SIG-M5 treated with dmso at 0.1 percent for 504 hours (cell line): Measurements from ENCODE around the gene CRLF1.
A peak's percentile ranks its signal among the peaks of the same experiment; 100 is the strongest.

ENCODE experiments used
- DNase-seq: peaks from one replicate; lab custom pipeline; 2025; ENCODE audit not compliant: unreplicated experiment; lab: John Stamatoyannopoulos, UW

CRLF1 gene, protein sequence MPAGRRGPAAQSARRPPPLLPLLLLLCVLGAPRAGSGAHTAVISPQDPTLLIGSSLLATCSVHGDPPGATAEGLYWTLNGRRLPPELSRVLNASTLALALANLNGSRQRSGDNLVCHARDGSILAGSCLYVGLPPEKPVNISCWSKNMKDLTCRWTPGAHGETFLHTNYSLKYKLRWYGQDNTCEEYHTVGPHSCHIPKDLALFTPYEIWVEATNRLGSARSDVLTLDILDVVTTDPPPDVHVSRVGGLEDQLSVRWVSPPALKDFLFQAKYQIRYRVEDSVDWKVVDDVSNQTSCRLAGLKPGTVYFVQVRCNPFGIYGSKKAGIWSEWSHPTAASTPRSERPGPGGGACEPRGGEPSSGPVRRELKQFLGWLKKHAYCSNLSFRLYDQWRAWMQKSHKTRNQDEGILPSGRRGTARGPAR

DNA sequence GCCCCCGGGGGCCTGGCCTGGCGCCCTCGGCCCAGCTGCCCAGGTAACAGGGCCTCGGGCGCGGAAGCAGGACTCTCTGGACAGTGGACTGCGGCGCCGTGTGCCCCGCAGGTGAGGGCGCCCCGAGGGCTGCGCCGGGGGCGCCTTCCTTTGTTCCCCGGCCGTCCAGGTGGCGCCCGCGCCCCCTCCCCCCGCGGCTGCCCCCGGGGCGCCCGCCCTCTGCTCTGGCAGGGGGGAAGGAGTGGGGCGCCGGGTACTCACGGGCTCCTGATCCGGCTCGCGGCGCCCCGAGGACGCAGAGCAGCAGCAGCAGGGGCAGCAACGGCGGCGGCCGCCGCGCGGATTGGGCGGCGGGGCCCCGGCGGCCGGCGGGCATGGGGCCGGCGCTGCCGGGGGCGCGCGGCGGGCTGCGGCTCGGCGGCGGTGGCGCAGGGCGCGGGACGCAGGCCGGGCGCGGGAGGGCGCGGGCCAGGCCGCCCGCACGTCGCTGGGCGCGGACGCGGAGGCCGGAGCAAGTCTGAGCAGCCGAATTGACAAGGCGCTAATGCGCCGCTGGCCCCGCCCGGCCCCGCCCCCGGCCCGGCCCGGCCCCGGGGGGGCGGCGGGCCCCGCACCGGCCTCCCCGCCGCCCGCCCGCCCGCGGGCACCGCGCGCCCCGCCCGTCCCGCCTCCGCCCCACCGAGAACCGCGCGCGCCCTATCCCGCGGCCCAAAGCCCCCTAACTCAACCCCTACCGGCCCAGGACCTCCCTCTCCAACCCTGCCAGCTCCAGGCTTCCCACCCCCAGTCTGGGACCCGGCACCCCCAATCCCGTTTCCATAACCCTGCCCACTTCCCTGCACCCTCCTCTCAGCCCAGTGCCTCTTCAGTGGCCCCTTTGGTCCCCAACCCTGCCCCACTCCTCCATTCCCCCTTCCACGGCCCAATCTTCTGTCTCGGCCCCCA, at the start of gene CRLF1:
TSS of gene CRLF1 (minus strand) at position 519 of the 945 bp plus-strand sequence. CDS start at position 376, 143 bp downstream.
- no peak for DNase-seq

DNA sequence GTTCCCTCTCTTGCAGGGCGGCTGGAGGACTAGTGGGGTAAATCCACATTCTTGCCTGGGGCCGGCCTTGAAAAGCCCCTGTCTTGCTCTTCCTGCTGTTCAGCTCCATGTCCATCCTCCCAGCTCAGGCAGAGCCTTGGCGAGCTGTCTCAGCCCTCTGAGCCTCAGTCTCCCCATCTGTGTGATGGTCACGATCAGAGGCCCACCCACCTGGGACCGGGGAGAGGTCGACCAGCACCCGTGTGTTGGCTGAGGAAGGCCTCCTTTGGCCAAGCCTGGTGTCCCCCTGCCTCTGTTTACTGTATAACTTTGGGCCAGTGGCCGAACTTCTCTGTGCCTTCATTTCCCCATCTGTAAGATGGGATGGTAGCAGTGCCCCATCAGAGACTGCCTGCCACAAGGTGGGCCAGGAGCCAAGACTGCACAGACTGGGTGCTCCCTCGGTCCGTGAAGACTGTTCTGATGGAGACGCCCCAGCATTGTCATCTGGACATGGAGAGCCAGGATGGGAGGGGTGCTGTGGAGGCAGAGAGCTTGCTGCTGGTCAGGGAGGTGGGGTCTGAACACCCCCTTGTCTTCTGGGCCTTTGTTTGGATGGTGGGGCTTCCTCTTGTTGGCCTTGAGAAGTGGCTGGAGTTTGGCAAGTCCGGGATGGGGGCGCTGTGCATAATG, 48.7 kb upstream of the CRLF1 start:
- DNase-seq, result no peak

DNA sequence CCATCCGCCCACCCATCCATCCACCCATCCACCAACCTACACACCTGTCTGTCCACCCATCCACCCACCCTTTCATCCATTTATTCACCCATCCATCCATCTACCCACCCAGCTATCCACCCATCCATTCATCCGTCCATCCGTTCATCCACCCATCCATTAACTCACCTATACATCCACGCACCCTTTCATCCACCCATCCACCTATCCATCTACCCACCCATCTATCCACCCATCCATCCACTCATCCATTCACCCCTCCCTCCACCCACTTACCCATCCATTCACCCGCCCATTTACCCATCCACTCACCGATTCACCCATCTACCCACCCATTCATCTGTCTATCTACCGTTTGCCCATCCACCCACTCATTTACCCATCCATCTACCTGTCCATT, 47.9 kb upstream of the CRLF1 start:
- no peak for DNase-seq

GRCh38 chr19:18653853-18654252, 47.3 kb upstream of the CRLF1 start:
- DNase-seq, result no peak

GRCh38 chr19:18651733-18652132, 45.1 kb upstream of the CRLF1 start:
- no peak for DNase-seq

GRCh38 chr19:18651300-18651699, 44.7 kb upstream of the CRLF1 start:
- no peak for DNase-seq

GRCh38 chr19:18650468-18651041, 44.0 kb upstream of the CRLF1 start:
- no peak for DNase-seq

- no peak for DNase-seq
Measured at GRCh38 chr19:18650021-18650390, 43.4 kb upstream of the CRLF1 start.

GRCh38 chr19:18649371-18650020, 42.9 kb upstream of the CRLF1 start:
- DNase-seq, result no peak

GRCh38 chr19:18648973-18649315, 42.3 kb upstream of the CRLF1 start:
- DNase-seq, result no peak

DNA sequence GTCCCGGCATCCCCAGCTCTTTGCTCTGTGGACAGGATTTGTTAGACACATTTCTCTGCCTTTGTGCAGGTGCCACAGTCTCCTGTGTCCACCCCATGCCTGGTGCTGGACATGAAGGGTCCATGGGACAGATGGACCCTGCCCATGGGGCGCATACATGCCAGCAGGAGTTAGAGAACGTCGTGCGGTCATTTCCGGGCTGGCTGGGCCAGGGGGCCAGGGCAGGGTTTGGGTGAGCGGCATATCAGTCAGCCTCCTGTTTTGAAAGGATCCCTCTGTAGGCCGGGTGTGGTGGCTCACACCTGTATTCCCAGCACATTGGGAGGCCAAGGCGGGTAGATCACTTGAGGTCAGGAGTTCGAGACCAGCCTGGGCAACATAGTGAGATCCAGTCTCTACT, 41.2 kb upstream of the CRLF1 start:
- no peak for DNase-seq

DNA sequence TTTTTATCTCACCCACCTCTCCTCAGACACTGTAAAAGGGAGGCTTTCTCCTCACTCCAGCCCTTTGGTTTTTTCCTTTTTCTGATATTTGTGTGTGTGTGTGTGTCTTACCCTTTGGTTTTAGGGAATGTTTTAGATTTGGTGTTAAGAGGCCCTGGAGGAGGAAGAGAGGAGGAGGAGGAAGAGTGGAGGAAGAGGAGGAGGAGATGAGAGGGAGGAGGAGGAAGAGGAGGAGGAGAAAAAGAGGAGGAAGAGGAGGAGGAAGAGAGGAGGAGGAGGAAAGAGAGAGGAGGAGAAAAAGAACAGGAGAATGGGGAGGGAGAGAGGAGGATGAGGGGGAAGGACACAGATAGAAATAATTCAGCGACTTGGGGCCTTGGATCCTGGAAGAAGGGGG, 40.8 kb upstream of the CRLF1 start:
- DNase-seq, result no peak

DNA sequence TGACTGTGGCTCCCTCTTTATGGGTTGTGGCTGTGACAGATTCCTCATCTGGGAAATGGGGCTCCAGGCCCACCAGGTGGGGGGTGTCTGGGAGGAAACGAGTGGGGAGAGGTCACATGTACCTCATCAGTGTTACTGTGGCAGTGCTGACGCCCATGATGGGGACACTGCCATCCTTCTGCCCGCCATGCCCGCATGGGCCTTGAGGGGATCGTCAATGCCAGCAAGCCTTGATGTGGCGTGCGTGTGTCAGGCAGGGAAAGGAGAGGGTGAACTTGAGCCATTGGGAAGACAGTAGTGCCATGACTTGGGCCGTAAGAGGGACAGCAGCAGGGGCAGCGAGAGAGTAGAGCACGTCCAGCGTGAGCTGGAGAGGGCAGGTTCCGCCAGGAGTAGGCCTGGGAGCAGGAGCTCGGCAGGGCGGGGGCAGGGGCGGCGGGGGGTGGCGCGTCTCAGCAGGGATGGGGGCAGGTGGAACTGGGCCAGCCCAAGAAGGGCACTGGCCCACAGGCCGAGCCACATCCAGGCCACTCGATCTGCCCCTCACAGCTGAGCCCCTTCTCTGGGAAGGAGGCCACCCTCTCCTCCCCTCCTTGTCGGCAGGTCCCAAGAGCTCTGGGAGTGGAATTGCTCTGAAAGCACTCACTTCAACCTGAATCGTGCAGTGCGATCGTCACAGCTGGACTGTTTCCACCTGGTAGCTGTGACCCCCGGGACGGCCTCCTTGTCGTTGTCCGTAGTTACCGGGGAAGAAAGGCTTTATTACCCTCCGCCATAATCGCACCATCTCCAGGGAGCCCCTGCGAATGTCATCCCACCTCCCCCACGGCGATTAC, 40.2 kb upstream of the CRLF1 start:
- no peak for DNase-seq

- DNase-seq, result no peak
Measured at GRCh38 chr19:18645035-18645511, 38.5 kb upstream of the CRLF1 start.

DNA sequence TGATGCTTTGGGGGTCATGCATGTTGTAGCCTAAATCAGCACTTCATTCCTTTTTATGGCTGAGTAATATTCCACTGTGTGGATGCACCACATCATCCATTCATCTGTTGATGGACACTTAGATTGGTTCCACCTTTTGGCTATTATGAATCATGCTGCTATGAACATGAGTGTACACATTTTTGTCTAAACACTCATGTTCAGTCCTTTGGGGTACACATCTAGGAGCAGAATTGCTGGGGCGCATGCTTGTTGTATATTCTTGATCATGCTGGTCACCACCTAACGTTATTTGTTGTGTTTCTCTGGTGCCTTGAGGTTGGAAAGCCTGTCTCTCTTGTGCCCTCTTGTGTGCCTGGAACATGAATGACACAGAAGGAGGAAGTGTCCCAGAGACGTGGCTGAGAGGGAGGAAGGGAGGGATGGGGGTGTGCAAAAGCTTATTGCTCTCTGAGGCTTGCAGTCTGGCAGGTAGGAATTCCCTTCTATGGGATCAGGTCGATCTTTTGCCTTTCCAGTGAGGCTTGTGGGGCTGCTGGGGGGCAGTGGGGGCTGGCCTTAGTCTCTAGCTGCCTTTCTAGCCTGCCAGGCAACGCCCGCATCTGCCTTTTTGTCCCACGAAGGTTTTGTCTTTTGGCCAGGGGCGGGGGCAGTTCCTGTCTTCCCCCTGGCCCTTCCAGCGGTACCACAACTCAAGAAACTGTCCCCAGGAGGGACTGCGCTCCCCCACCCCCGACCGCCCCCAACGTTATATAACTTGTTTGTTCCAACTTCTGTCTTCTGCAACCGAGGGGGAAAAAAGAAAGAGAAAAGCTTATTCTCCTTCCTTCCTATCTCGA, 37.8 kb upstream of the CRLF1 start:
- peak; percentile 81 for DNase-seq

GRCh38 chr19:18639706-18640243, 33.2 kb upstream of the CRLF1 start:
- DNase-seq, result no peak

GRCh38 chr19:18637673-18638630, 31.4 kb upstream of the CRLF1 start:
- peak; percentile 39 for DNase-seq
